ENCODE data around the gene LYPLAL1.
"Not testable (repeated sequence)": the region's sequence is repeated elsewhere in the genome, so short reads cannot be mapped to it uniquely, and the experiment has no call there.

LYPLAL1 gene

GRCh38 chr1:219235903-219236481, 62.3 kb downstream of the LYPLAL1 start:
- peak overlapping the region; percentile 4 to 66 (median 62) for H3K27ac Mint-ChIP-seq
- TF ChIP-seq CTCF (IDR thresholded peaks at IDR 0.05; ENCODE audit: unreplicated experiment in 3 of 3): no peak
- no peaks in the 10 kb centered on the region for H3K27me3 Mint-ChIP-seq (ENCODE audit: low read depth)

GRCh38 chr1:219236933-219237610, 63.4 kb downstream of the LYPLAL1 start:
- H3K4me1 Mint-ChIP-seq: peaks cover 9% of the 10 kb centered on the region
- H3K36me3 Mint-ChIP-seq (ENCODE audit: low read depth): no peaks in the 10 kb centered on the region
- H3K4me3 Mint-ChIP-seq: no peak overlapping the region
- H3K27ac Mint-ChIP-seq: peak overlapping the region; percentile 62 to 74 (median 69)
- no peak for TF ChIP-seq CTCF (IDR thresholded peaks at IDR 0.05; ENCODE audit: unreplicated experiment in 3 of 3)
- H3K9me3 Mint-ChIP-seq: no peaks in the 10 kb centered on the region
- no peaks in the 10 kb centered on the region for H3K27me3 Mint-ChIP-seq (ENCODE audit: low read depth)

More at GRCh38 chr1:219235903-219236481, 62.3 kb downstream of the LYPLAL1 start:
- Mint-ChIP-seq H3K36me3 (ENCODE audit: low read depth) (no peaks in the 10 kb centered on the region), H3K9me3 (no peaks in the 10 kb centered on the region), H3K4me3 (no peak overlapping the region), H3K4me1 (peaks cover 9% of the 10 kb centered on the region)

GRCh38 chr1:219239518-219239917, 65.8 kb downstream of the LYPLAL1 start:
- Mint-ChIP-seq H3K4me1 (peaks cover 9% of the 10 kb centered on the region), H3K27me3 (ENCODE audit: low read depth) (no peaks in the 10 kb centered on the region), H3K4me3 (no peak overlapping the region), H3K9me3 (no peaks in the 10 kb centered on the region), H3K27ac (peak overlapping the region in 1 of 3 experiments; percentile 9), H3K36me3 (ENCODE audit: low read depth) (peaks cover 4% of the 10 kb centered on the region)
- TF ChIP-seq CTCF (IDR thresholded peaks at IDR 0.05; ENCODE audit: unreplicated experiment in 3 of 3): no peak

- no peaks in the 10 kb centered on the region for H3K27me3 Mint-ChIP-seq (ENCODE audit: low read depth)
- H3K9me3 Mint-ChIP-seq: no peaks in the 10 kb centered on the region
- H3K4me1 Mint-ChIP-seq: peaks cover 3% of the 10 kb centered on the region
- H3K36me3 Mint-ChIP-seq (ENCODE audit: low read depth): peaks cover 4% of the 10 kb centered on the region
- H3K27ac Mint-ChIP-seq: no peak overlapping the region
- no peak overlapping the region for H3K4me3 Mint-ChIP-seq
- no peak for TF ChIP-seq CTCF (IDR thresholded peaks at IDR 0.05; ENCODE audit: unreplicated experiment in 3 of 3)
These were observed 71.2 kb downstream of the LYPLAL1 start for GRCh38 chr1:219244864-219245263.

GRCh38 chr1:219247441-219247840, 73.8 kb downstream of the LYPLAL1 start:
- peaks cover 26% of the 10 kb centered on the region for H3K36me3 Mint-ChIP-seq (ENCODE audit: low read depth)
- no peak overlapping the region for H3K27ac Mint-ChIP-seq
- H3K9me3 Mint-ChIP-seq: peaks cover 17% of the 10 kb centered on the region
- no peak for TF ChIP-seq CTCF (IDR thresholded peaks at IDR 0.05; ENCODE audit: unreplicated experiment in 3 of 3)
- H3K4me3 Mint-ChIP-seq: no peak overlapping the region
- no peaks in the 10 kb centered on the region for H3K27me3 Mint-ChIP-seq (ENCODE audit: low read depth)
- peaks cover 3% of the 10 kb centered on the region for H3K4me1 Mint-ChIP-seq

- H3K9me3 Mint-ChIP-seq: peaks cover 43% of the 10 kb centered on the region
- not testable (repeated sequence) for H3K27me3 Mint-ChIP-seq (ENCODE audit: low read depth)
These were observed 76.8 kb downstream of the LYPLAL1 start for GRCh38 chr1:219250468-219250867.

More at GRCh38 chr1:219250468-219250867, 76.8 kb downstream of the LYPLAL1 start:
- H3K27ac Mint-ChIP-seq, H3K4me1 Mint-ChIP-seq, H3K4me3 Mint-ChIP-seq: not testable (repeated sequence)
- peaks cover 44% of the 10 kb centered on the region for H3K36me3 Mint-ChIP-seq (ENCODE audit: low read depth)
